ENCODE measurements around the gene LNP1. TPM values are rescaled to one million over a fixed set of nuclear protein-coding genes. Genes with fewer than 3 reads are reported as not detected.

LNP1 gene
- total RNA-seq, 1 experiment from 2014 or later, result 6.7 TPM

GRCh38 chr3:100438623-100438974 is 37.3 kb downstream of the LNP1 start:
- peaks cover 32% of the 10 kb centered on the region for H3K36me3 Mint-ChIP-seq
- DNase-seq (ENCODE audit: low spot score) (no peak), ATAC-seq (no peak)
- H3K27me3 Mint-ChIP-seq (ENCODE audit: low read depth), result no peaks in the 10 kb centered on the region
- CTCF ChIA-PET, result no interaction called here
- H3K4me3 Mint-ChIP-seq, result no peak overlapping the region
- TF ChIP-seq SMAD4 (CRISPR knock-in tag; IDR thresholded peaks at IDR 0.05) (no peak), ZNF219 (CRISPR knock-in tag; IDR thresholded peaks at IDR 0.05; ENCODE audit: borderline replicate concordance) (no peak), MLX (CRISPR knock-in tag; IDR thresholded peaks at IDR 0.05) (no peak), NFE2L1 (CRISPR knock-in tag; IDR thresholded peaks at IDR 0.05) (no peak), TEAD4 (CRISPR knock-in tag; IDR thresholded peaks at IDR 0.05) (no peak), IRF2 (CRISPR knock-in tag; IDR thresholded peaks at IDR 0.05; ENCODE audit: borderline replicate concordance, low read depth) (no peak), E2F1 (CRISPR knock-in tag; IDR thresholded peaks at IDR 0.05) (no peak), MYBL2 (CRISPR knock-in tag; IDR thresholded peaks at IDR 0.05) (no peak), NR3C1 (CRISPR knock-in tag; conservative IDR thresholded peaks at IDR 0.05; ENCODE audit: low read depth) (no peak), ATF1 (CRISPR knock-in tag; IDR thresholded peaks at IDR 0.05) (no peak), ZNF138 (CRISPR knock-in tag; conservative IDR thresholded peaks at IDR 0.05) (no peak), ZNF121 (CRISPR knock-in tag; IDR thresholded peaks at IDR 0.05) (no peak), TEAD1 (CRISPR knock-in tag; IDR thresholded peaks at IDR 0.05) (no peak)
- H3K27ac Mint-ChIP-seq, result peak overlapping the region; percentile 13
- POLR2A ChIA-PET, result no interaction called here
- H3K9me3 Mint-ChIP-seq, result peaks cover 38% of the 10 kb centered on the region
- peaks cover 18% of the 10 kb centered on the region for H3K4me1 Mint-ChIP-seq

- no peak for TF ChIP-seq ZNF281 (CRISPR knock-in tag; IDR thresholded peaks at IDR 0.05)
- no peak for TF ChIP-seq ATF2 (CRISPR knock-in tag; IDR thresholded peaks at IDR 0.05; ENCODE audit: borderline replicate concordance, low read depth)
- no peak for TF ChIP-seq CTCF (IDR thresholded peaks at IDR 0.05)
- no peak for TF ChIP-seq ZSCAN18 (CRISPR knock-in tag; IDR thresholded peaks at IDR 0.05)
- TF ChIP-seq HMGXB4 (CRISPR knock-in tag; IDR thresholded peaks at IDR 0.05), result no peak
- TF ChIP-seq NFE2L1 (CRISPR knock-in tag; IDR thresholded peaks at IDR 0.05), result no peak
- no peak for TF ChIP-seq ZMAT4 (CRISPR knock-in tag; IDR thresholded peaks at IDR 0.05)
- no peak for TF ChIP-seq PRRX2 (CRISPR knock-in tag; IDR thresholded peaks at IDR 0.05)
- no peak for TF ChIP-seq CREB1 (CRISPR knock-in tag; IDR thresholded peaks at IDR 0.05)
- TF ChIP-seq NFYB (CRISPR knock-in tag; conservative IDR thresholded peaks at IDR 0.05; ENCODE audit: low read depth), result no peak
- no peak for TF ChIP-seq ETV6 (CRISPR knock-in tag; IDR thresholded peaks at IDR 0.05)
- TF ChIP-seq MAX (CRISPR knock-in tag; IDR thresholded peaks at IDR 0.05), result no peak
- ATAC-seq (no peak), DNase-seq (ENCODE audit: low spot score) (no peak)
- peaks cover 40% of the 10 kb centered on the region for H3K9me3 Mint-ChIP-seq
- POLR2A ChIA-PET, result no interaction called here
- CTCF ChIA-PET, result no interaction called here
- no peak overlapping the region for H3K27ac Mint-ChIP-seq
- H3K4me1 Mint-ChIP-seq, result peaks cover 14% of the 10 kb centered on the region
- peaks cover 43% of the 10 kb centered on the region for H3K36me3 Mint-ChIP-seq
- H3K4me3 Mint-ChIP-seq, result no peak overlapping the region
- no peaks in the 10 kb centered on the region for H3K27me3 Mint-ChIP-seq (ENCODE audit: low read depth)
These were observed 39.6 kb downstream of the LNP1 start for GRCh38 chr3:100440895-100441294.
